ENCODE data around the gene KCNK17.

KCNK17 gene

GRCh38 chr6:39303425-39304153 lies 10.6 kb downstream of the KCNK17 start:
- no peak for TF ChIP-seq POLR2A (IDR thresholded peaks at IDR 0.05; ENCODE audit: extremely low read depth, insufficient read length)
- TF ChIP-seq CTCF (IDR thresholded peaks at IDR 0.05; ENCODE audit: low read depth, low read length), result no peak
- no peak for TF ChIP-seq MYC (IDR thresholded peaks at IDR 0.05; ENCODE audit: low read depth, low read length)
- no peak for TF ChIP-seq MAX (IDR thresholded peaks at IDR 0.05; ENCODE audit: low read depth, low read length)
- H3K4me3 ChIP-seq (ENCODE audit: low read depth, low read length), result no peak overlapping the region
- no peak for DNase-seq (ENCODE audit: low read depth)

GRCh38 chr6:39302669-39303424 lies 11.4 kb downstream of the KCNK17 start:
- H3K4me3 ChIP-seq (ENCODE audit: low read depth, low read length), result no peak overlapping the region
- peak; percentile 88 for DNase-seq (ENCODE audit: low read depth)
- TF ChIP-seq POLR2A (IDR thresholded peaks at IDR 0.05; ENCODE audit: extremely low read depth, insufficient read length) (no peak), MAX (IDR thresholded peaks at IDR 0.05; ENCODE audit: low read depth, low read length) (no peak), MYC (IDR thresholded peaks at IDR 0.05; ENCODE audit: low read depth, low read length) (no peak), CTCF (IDR thresholded peaks at IDR 0.05; ENCODE audit: low read depth, low read length) (peak; percentile 91)

- no peak for DNase-seq (ENCODE audit: low read depth)
- H3K4me3 ChIP-seq (ENCODE audit: low read depth, low read length), result no peak overlapping the region
- TF ChIP-seq MYC (IDR thresholded peaks at IDR 0.05; ENCODE audit: low read depth, low read length) (no peak), MAX (IDR thresholded peaks at IDR 0.05; ENCODE audit: low read depth, low read length) (no peak), POLR2A (IDR thresholded peaks at IDR 0.05; ENCODE audit: extremely low read depth, insufficient read length) (no peak), CTCF (IDR thresholded peaks at IDR 0.05; ENCODE audit: low read depth, low read length) (no peak)
These were observed 12.2 kb downstream of the KCNK17 start for GRCh38 chr6:39302011-39302410.

GRCh38 chr6:39301606-39302005 lies 12.6 kb downstream of the KCNK17 start:
- H3K4me3 ChIP-seq (ENCODE audit: low read depth, low read length), result no peak overlapping the region
- TF ChIP-seq POLR2A (IDR thresholded peaks at IDR 0.05; ENCODE audit: extremely low read depth, insufficient read length) (no peak), CTCF (IDR thresholded peaks at IDR 0.05; ENCODE audit: low read depth, low read length) (peak; percentile 54), MYC (IDR thresholded peaks at IDR 0.05; ENCODE audit: low read depth, low read length) (no peak)
- peak; percentile 47 for DNase-seq (ENCODE audit: low read depth)

GRCh38 chr6:39300739-39301138 lies 13.5 kb downstream of the KCNK17 start:
- no peak overlapping the region for H3K4me3 ChIP-seq (ENCODE audit: low read depth, low read length)
- DNase-seq (ENCODE audit: low read depth), result peak; percentile 66
- no peak for TF ChIP-seq CTCF (IDR thresholded peaks at IDR 0.05; ENCODE audit: low read depth, low read length)
- peak; percentile 88 for TF ChIP-seq MYC (IDR thresholded peaks at IDR 0.05; ENCODE audit: low read depth, low read length)
- TF ChIP-seq POLR2A (IDR thresholded peaks at IDR 0.05; ENCODE audit: extremely low read depth, insufficient read length), result no peak
- peak; percentile 91 for TF ChIP-seq MAX (IDR thresholded peaks at IDR 0.05; ENCODE audit: low read depth, low read length)

Measured in NB4 (cell line).